ENCODE results near the gene TOR4A. TPM values are rescaled to one million over a fixed set of nuclear protein-coding genes. Genes with fewer than 3 reads are reported as not detected.

TOR4A gene
- total and polyA plus RNA-seq, 4 donors, result 1.3 to 3.5 (median 2.3) TPM

DNA sequence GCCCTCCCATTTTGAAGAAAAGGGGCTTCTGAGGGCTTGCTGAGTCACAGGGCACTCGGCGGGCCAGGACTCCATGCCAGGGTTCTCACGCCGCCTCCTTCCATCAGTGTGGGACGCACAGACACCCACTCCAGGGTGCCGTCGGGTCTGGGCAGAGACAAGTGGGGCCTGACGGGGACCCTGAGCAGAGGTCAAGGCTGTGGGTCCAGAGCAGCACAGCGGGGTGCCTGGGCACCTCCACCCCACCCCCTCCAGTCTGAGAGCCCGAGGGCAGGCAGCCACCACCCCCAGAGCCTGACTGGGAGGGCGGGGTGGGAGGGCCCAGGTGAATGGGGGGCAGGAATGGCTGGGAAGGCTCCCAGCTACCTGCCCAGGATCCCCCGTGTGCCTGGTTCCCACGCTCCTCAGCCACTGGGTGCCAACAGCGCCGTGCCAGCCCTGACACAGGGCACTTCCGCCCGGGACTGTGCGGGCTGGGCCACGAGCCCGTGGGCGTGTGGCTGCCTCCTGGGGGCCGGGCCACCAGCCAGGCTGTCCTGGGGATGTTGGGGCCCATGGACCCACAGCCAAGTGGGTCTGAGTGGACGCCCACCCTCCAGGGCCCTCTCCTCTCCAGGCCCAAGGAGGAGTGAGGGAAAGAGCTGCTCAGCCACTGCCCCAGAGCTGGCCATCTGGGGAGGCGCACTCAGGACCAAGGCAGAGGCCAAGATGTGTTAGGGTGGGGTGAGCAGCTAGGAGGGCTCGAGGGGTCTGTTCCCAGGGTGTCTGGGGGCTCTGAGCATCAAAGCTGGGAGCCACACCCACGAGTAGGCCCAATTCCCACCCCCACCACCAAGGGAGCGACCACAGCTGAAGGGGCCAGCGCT is 34.7 kb downstream of the TOR4A start:
- no peak for DNase-seq (ENCODE audit: low read depth in 4 of 6, low spot score in 6 of 6)
- WGBS (ENCODE audit: insufficient coverage), result 70% methylated on average over 22 of the region's 28 CpGs

DNA sequence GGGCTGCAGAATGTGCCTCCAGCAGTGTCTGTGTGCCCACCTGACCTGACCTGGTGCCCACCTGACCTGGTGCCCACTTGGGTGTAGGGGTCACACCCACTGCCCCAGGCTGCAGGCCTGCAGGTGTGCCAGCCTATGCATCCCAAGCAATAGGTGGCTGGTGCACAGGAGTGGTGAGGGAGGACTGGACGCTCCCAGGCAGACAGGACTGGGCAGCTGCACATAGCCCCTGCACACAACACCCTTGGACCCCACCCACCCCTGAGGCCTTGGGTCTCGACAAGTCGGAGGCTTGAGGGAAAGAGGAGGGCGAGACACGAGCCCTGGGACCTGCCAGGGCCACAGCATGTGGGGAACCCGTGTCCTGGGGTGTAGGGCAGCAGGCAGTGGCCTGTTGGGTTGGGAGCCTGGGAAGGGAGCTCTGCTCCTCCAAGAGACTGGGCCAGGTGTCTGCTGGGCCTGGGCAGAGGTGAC is 35.4 kb downstream of the TOR4A start:
- 94% methylated on average over 5 of the region's 6 CpGs for WGBS (ENCODE audit: insufficient coverage)
- DNase-seq (ENCODE audit: low read depth in 4 of 6, low spot score in 6 of 6), result no peak
- peaks cover 47% of the 10 kb centered on the region for H3K4me1 ChIP-seq (ENCODE audit: control insufficient read depth, insufficient read depth, low read length)
- peaks cover 32% of the 10 kb centered on the region for H3K36me3 ChIP-seq (ENCODE audit: control insufficient read depth, insufficient read depth, low read length)
- no peak overlapping the region for H3K4me3 ChIP-seq (ENCODE audit: low read depth, low read length)
- no peaks in the 10 kb centered on the region for H3K27me3 ChIP-seq (ENCODE audit: control insufficient read depth, insufficient read depth, low read length)
- H3K27ac ChIP-seq (ENCODE audit: low read depth, low read length), result no peak overlapping the region
- H3K9me3 ChIP-seq (ENCODE audit: control insufficient read depth, insufficient read depth, low read length), result no peaks in the 10 kb centered on the region

More for the DNA sequence above, 34.7 kb downstream of the TOR4A start:
- Histone ChIP-seq H3K27me3 (ENCODE audit: control insufficient read depth, insufficient read depth, low read length) (no peaks in the 10 kb centered on the region), H3K4me3 (ENCODE audit: low read depth, low read length) (no peak overlapping the region), H3K36me3 (ENCODE audit: control insufficient read depth, insufficient read depth, low read length) (peaks cover 28% of the 10 kb centered on the region), H3K9me3 (ENCODE audit: control insufficient read depth, insufficient read depth, low read length) (no peaks in the 10 kb centered on the region), H3K4me1 (ENCODE audit: control insufficient read depth, insufficient read depth, low read length) (peaks cover 46% of the 10 kb centered on the region), H3K27ac (ENCODE audit: low read depth, low read length) (no peak overlapping the region)

DNA sequence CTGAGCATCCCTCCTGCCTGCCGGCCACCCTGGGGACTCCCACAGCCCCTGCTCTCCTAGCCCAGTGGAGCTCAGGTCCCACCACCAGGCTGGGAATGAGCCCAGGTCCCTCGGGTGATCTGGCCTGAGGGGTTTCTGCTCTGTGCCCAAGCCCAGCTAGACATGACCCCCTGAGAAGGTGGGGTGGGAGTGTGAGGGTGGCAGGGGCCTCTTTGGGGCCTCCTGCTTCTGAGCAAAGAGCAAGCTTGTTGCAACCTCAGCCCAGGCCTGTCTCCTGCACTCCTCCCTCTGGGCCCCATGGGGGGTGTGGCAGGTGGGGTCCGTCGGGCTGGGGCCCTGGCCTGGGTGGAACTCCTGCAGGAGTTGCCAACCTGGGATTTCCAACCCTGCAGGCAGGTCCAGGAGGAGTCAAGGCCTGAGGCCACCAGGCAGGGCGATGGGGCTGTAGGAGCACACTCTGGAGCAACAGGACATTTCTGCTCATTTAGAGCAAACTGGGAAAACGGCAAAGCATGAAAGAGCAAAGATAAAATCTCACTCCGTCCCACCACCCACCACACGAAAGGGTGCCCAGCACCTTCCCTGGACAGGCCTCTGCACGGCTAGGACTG is 35.9 kb downstream of the TOR4A start:
- peaks cover 32% of the 10 kb centered on the region for H3K36me3 ChIP-seq (ENCODE audit: control insufficient read depth, insufficient read depth, low read length)
- no peaks in the 10 kb centered on the region for H3K27me3 ChIP-seq (ENCODE audit: control insufficient read depth, insufficient read depth, low read length)
- DNase-seq (ENCODE audit: low read depth in 4 of 6, low spot score in 6 of 6), result no peak
- H3K4me1 ChIP-seq (ENCODE audit: control insufficient read depth, insufficient read depth, low read length), result peaks cover 48% of the 10 kb centered on the region
- no peak overlapping the region for H3K4me3 ChIP-seq (ENCODE audit: low read depth, low read length)
- no peaks in the 10 kb centered on the region for H3K9me3 ChIP-seq (ENCODE audit: control insufficient read depth, insufficient read depth, low read length)
- H3K27ac ChIP-seq (ENCODE audit: low read depth, low read length), result no peak overlapping the region
- WGBS (ENCODE audit: insufficient coverage), result 65% methylated on average over 8 of the region's 9 CpGs

DNA sequence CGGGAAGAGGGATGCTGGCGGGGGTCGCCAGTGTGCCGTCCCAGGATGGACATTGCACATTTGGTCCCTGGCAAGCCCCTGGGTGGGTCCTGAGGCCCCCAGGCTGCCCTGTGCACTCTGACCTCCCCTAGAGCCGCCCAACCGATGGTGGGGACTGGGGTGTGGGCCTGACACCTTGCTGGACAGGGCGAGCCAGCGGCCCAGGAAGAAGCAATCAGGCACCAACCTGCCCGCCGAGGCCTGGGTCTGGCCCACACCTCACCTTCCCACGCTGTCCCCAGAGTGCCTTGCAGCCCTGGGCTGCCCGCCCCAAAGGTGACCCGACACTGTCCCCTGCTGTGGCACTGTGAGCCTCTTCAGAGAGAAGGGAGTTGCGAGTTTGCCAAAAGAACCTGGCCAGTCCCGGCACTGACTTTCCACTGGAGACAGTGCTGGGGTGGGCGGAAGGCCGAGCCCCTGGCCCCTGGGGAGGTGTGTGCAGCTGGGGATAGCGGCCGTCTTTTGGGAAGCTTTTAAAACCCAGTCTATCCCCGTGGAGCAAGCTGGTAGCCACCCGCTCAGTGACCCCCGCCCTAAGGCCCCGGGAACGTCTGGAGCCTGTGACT is 36.5 kb downstream of the TOR4A start:
- Histone ChIP-seq H3K4me3 (ENCODE audit: low read depth, low read length) (no peak overlapping the region), H3K36me3 (ENCODE audit: control insufficient read depth, insufficient read depth, low read length) (peaks cover 37% of the 10 kb centered on the region), H3K27me3 (ENCODE audit: control insufficient read depth, insufficient read depth, low read length) (no peaks in the 10 kb centered on the region), H3K4me1 (ENCODE audit: control insufficient read depth, insufficient read depth, low read length) (peaks cover 54% of the 10 kb centered on the region), H3K27ac (ENCODE audit: low read depth, low read length) (no peak overlapping the region), H3K9me3 (ENCODE audit: control insufficient read depth, insufficient read depth, low read length) (no peaks in the 10 kb centered on the region)
- 78% methylated on average over 14 of the region's 24 CpGs for WGBS (ENCODE audit: insufficient coverage)
- no peak for DNase-seq (ENCODE audit: low read depth in 4 of 6, low spot score in 6 of 6)

DNA sequence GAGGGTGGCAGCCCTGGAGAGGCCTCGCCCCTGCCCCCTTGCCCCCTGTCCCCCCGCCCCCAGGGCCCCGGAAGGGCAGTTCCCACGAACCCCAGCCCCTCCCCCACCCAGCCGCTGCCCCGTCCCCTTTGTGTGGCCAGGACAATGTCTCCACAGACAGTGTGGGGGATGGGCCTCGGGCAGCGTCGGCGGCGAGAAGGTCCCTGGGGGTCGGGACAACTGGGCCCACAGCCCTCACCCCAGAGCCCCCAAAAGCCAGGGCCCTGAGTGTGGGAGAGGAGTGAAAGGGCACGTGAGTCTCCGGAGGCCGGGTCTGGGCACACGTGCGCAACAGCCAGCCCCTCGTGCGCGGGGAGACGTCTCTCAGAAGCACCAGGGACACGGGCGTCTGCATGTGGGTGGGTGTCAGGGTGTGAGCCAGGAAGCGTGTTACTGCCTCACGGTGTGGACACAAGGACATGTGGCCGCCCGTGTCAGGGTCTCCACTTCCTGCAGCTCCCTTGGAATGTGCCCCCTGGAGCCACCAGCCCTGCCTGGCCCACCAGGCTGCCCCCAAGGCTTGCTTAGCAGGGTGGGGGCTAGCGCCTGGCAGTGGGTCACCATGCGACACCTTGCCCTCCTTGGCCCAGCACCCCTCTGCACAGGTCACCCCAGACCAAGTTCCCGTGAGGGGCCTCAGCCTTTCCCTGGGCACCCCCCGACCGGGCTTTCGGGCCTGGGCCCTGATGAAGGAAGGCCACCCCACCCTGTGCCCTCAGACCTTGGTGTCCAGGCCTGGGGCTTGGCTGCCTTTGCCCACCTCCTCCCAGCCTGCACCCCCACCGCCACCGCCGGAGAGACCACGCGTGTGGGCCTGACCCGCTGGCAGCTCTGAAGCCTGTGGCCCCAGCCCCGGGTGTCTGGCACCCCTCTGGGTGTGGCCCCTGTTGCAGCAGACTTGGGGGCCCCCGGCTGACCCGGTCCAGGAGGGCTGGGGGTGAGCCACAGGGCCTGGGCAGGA is 37.3 kb downstream of the TOR4A start:
- H3K9me3 ChIP-seq (ENCODE audit: control insufficient read depth, insufficient read depth, low read length), result no peaks in the 10 kb centered on the region
- WGBS (ENCODE audit: insufficient coverage), result 50% methylated on average over 29 of the region's 42 CpGs
- peak in 1 of 6 donors; percentile 24 for DNase-seq (ENCODE audit: low read depth in 4 of 6, low spot score in 6 of 6)
- H3K4me3 ChIP-seq (ENCODE audit: low read depth, low read length), result no peak overlapping the region
- no peak overlapping the region for H3K27ac ChIP-seq (ENCODE audit: low read depth, low read length)
- no peaks in the 10 kb centered on the region for H3K27me3 ChIP-seq (ENCODE audit: control insufficient read depth, insufficient read depth, low read length)
- peaks cover 62% of the 10 kb centered on the region for H3K4me1 ChIP-seq (ENCODE audit: control insufficient read depth, insufficient read depth, low read length)
- H3K36me3 ChIP-seq (ENCODE audit: control insufficient read depth, insufficient read depth, low read length), result peaks cover 45% of the 10 kb centered on the region

DNA sequence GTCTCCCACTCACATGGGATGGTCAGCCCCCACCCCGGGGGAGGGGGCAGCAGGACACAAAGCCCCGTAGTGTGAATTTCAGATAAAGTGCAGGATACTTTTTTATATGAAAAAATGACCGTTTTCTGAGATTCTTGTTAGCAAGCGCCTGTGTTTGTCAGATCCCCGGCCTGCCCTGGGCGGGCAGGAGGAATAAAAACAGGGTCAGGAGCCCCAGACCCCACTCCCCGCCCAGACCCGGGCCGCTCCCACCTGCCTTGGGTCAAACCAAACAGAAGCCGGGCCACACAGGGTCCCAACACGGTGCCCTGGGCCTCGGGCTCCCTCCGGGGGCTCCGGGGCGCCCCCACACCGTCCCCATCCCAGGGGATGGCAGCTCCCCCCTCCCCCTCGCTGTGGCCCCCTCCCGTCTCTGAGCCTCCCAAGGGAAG is 38.1 kb downstream of the TOR4A start:
- DNase-seq (ENCODE audit: low read depth in 4 of 6, low spot score in 6 of 6), result no peak
- no peak overlapping the region for H3K4me3 ChIP-seq (ENCODE audit: low read depth, low read length)
- H3K4me1 ChIP-seq (ENCODE audit: control insufficient read depth, insufficient read depth, low read length), result peaks cover 69% of the 10 kb centered on the region
- no peak overlapping the region for H3K27ac ChIP-seq (ENCODE audit: low read depth, low read length)
- 15% methylated on average over 16 of the region's 18 CpGs for WGBS (ENCODE audit: insufficient coverage)
- no peaks in the 10 kb centered on the region for H3K27me3 ChIP-seq (ENCODE audit: control insufficient read depth, insufficient read depth, low read length)
- no peaks in the 10 kb centered on the region for H3K9me3 ChIP-seq (ENCODE audit: control insufficient read depth, insufficient read depth, low read length)
- H3K36me3 ChIP-seq (ENCODE audit: control insufficient read depth, insufficient read depth, low read length), result peaks cover 52% of the 10 kb centered on the region

DNA sequence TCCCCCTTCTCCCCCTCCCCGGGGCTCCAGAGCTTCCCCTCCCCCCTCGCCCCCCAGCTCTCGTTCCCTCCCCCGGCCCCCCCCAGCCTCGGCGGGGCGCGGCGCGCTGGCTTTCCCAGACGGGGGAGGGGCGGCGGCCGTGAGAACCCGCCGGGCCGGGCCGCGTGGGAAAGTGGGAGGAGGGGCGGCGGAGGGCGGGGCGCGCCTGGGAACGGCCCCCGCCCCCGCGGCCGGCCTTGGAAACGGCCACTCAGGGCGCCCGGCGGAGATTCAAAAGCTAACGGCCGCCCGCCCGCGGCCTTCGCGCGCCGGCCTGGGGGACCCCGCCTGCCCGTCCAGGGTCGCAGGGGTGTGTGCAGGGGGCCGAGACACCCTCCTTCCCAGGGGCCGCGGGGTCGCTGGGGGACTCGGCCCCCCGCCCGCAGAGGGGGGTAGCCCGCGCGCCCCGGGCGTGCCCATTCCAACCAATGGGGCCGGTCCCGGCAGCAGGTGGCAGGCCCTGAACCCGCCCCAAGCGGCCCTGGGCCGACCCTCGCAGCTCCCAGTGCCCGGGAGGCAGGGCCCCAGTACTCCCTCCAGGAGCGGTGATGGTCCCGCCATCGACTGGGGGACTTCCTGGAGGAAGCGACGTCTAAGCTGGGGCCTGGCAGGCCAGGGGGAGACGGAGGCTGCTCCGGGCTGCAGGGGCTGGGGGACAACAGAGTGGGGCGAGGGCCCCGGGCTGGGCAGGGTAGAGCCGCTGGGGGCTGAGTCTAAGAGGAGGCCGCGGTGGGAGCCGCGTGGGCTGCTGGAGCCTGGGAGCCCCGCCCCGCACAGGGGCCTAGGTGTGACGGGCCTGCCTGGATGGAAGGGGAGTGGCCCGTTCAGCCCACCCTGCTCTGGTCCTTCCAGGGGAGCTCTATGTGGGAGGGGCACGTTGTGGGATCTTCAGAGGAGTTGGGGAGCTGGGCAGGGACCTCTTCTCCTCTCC is 38.8 kb downstream of the TOR4A start:
- H3K36me3 ChIP-seq (ENCODE audit: control insufficient read depth, insufficient read depth, low read length), result peaks cover 53% of the 10 kb centered on the region
- H3K4me3 ChIP-seq (ENCODE audit: low read depth, low read length), result no peak overlapping the region
- H3K27ac ChIP-seq (ENCODE audit: low read depth, low read length), result no peak overlapping the region
- DNase-seq (ENCODE audit: low read depth in 4 of 6, low spot score in 6 of 6), result peak in 2 of 6 donors; percentile 73 to 80
- H3K9me3 ChIP-seq (ENCODE audit: control insufficient read depth, insufficient read depth, low read length), result no peaks in the 10 kb centered on the region
- no peaks in the 10 kb centered on the region for H3K27me3 ChIP-seq (ENCODE audit: control insufficient read depth, insufficient read depth, low read length)
- WGBS (ENCODE audit: insufficient coverage), result 7% methylated on average over 70 of the region's 83 CpGs
- peaks cover 76% of the 10 kb centered on the region for H3K4me1 ChIP-seq (ENCODE audit: control insufficient read depth, insufficient read depth, low read length)

DNA sequence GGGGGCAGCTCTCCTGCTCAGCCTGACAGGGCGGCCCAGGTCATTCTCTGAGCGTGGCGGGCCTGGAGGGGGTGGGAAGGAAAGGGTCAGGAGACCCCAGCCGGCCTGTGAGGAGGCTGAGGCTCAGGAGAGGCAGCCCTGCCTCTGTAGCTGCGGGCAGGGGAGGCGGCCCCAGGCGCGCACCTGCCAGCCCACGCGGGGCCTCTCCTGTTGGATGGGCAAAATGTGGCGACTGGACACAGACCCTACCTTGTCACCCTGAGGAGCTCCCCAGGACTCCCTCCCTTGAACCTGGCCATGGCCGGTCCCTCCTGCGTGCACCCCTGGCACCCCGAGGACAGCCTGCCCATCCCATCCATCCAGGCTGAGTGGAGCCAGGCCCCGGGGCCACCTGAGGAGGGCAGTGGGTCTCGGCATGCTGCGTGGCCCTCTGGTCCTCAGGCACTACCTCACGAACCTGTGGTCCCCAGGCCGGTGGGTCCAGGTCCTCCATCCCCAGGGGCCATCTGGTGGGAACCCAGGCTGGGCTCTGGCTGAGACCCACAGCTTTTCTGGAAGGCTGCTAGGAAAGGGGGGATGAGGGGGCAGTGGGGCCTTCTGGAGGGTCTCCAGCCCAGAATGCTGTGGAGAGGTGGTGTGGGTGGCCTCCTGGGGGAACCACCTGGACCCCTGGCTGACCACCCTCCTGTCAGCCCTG is 39.6 kb downstream of the TOR4A start:
- Histone ChIP-seq H3K27me3 (ENCODE audit: control insufficient read depth, insufficient read depth, low read length) (no peaks in the 10 kb centered on the region), H3K4me3 (ENCODE audit: low read depth, low read length) (no peak overlapping the region), H3K4me1 (ENCODE audit: control insufficient read depth, insufficient read depth, low read length) (peaks cover 82% of the 10 kb centered on the region), H3K27ac (ENCODE audit: low read depth, low read length) (no peak overlapping the region), H3K36me3 (ENCODE audit: control insufficient read depth, insufficient read depth, low read length) (peaks cover 49% of the 10 kb centered on the region), H3K9me3 (ENCODE audit: control insufficient read depth, insufficient read depth, low read length) (no peaks in the 10 kb centered on the region)
- WGBS (ENCODE audit: insufficient coverage), result 87% methylated on average over 19 of the region's 19 CpGs
- no peak for DNase-seq (ENCODE audit: low read depth in 4 of 6, low spot score in 6 of 6)
